B cell (primary cell): ENCODE results near the gene BTBD10. TPM values are rescaled to one million over a fixed set of nuclear protein-coding genes. Genes with fewer than 3 reads are reported as not detected.

Experiments used
- polyA plus RNA-seq: library from polyadenylated mRNA; depleted of rRNA; stranded (reverse); fragments of >200 nt; gene quantifications from 2 replicates; pipeline ENCODE4 v1.2.3, GENCODE V29; 2012
- total RNA-seq, 2 donors: library from RNA; stranded (reverse); fragments of 120-200 nt in 1 of 2; gene quantifications; 1 replicate in 1 of 2; 2 replicates in 1 of 2; pipeline versions ENCODE4 v1.2.3 to v1.2.4, GENCODE V29; 2013 to 2022

Gene BTBD10
- total and polyA plus RNA-seq, 2 donors (not counting 1 experiment from before 2014, with no cell fraction given), result 8.2 to 19.6 TPM

Other genes starting within 250 kb of the BTBD10 start
- 39.1 and 43.9 TPM in 2 replicates for gene BMAL1, start 185.4 kb downstream of the BTBD10 start, total RNA-seq
- 8.6 and 13.5 TPM in 2 replicates for gene BMAL1, start 185.4 kb downstream of the BTBD10 start, polyA plus RNA-seq
- gene PTH, start 32.8 kb upstream of the BTBD10 start, total RNA-seq, result not detected in 2 replicates
- gene PTH, start 32.8 kb upstream of the BTBD10 start, polyA plus RNA-seq, result not detected in 2 replicates
- gene FAR1, start 205.4 kb upstream of the BTBD10 start, total RNA-seq, result 44.7 and 44.8 TPM in 2 replicates
- 8.1 and 12.6 TPM in 2 replicates for gene FAR1, start 205.4 kb upstream of the BTBD10 start, polyA plus RNA-seq